Lower leg skin (tissue), 4 donors: Measurements from ENCODE around the gene EID1. TPM values are rescaled to one million over a fixed set of nuclear protein-coding genes. Genes with fewer than 3 reads are reported as not detected.

Source experiments
- DNase-seq, 2 donors: peaks; one replicate each; pipeline ENCODE4 v3.0.0-alpha.2; 2019; ENCODE audit warnings: low spot score in 2 of 2
- H3K4me3 ChIP-seq: fragments of 200-600 bp; sonication (generic); 2 replicates; pipeline ENCODE4 v1.5.1; 2017; ENCODE audit warnings: mild to moderate bottlenecking, low read depth; ENCODE audit not compliant: poor library complexity, severe bottlenecking
- POLR2A ChIP-seq, 2 donors: fragments of 450-650 bp; IDR thresholded peaks; one replicate each; pipeline ENCODE4 v1.6.1; 2016 to 2017; ENCODE audit warnings: antibody characterized with exemption in 2 of 2, mild to moderate bottlenecking in 1 of 2, moderate library complexity in 1 of 2
- WGBS, 2 donors: methylation state at CpG; one replicate each; pipeline ENCODE4 v1.1.5; 2018; 5-methylcytosine and 5-hydroxymethylcytosine counted together
- intact Hi-C: fragments of 100-400 bp; cut with DNase I; formaldehyde crosslinking; loops from one replicate; pipeline ENCODE4 v1.15.0; 2023; ENCODE audit warnings: low total_unique reads
- total RNA-seq, 4 donors: library from RNA; depleted of rRNA; stranded (reverse); fragments of >200 nt; gene quantifications; one replicate each; pipeline ENCODE4 v1.1.0, GENCODE V29; 2016
- TF ChIP-seq, protein P1 (sequence below), 3 donors: fragments of 450-650 bp; IDR thresholded peaks; one replicate each; pipeline ENCODE4 v1.5.1; 2016; ENCODE audit warnings: antibody characterized with exemption in 3 of 3, mild to moderate bottlenecking in 3 of 3, moderate library complexity in 2 of 3

The EID1 gene
- total RNA-seq, 4 donors from 2014 or later, result 58.5 to 127 (median 78.4) TPM

DNA sequence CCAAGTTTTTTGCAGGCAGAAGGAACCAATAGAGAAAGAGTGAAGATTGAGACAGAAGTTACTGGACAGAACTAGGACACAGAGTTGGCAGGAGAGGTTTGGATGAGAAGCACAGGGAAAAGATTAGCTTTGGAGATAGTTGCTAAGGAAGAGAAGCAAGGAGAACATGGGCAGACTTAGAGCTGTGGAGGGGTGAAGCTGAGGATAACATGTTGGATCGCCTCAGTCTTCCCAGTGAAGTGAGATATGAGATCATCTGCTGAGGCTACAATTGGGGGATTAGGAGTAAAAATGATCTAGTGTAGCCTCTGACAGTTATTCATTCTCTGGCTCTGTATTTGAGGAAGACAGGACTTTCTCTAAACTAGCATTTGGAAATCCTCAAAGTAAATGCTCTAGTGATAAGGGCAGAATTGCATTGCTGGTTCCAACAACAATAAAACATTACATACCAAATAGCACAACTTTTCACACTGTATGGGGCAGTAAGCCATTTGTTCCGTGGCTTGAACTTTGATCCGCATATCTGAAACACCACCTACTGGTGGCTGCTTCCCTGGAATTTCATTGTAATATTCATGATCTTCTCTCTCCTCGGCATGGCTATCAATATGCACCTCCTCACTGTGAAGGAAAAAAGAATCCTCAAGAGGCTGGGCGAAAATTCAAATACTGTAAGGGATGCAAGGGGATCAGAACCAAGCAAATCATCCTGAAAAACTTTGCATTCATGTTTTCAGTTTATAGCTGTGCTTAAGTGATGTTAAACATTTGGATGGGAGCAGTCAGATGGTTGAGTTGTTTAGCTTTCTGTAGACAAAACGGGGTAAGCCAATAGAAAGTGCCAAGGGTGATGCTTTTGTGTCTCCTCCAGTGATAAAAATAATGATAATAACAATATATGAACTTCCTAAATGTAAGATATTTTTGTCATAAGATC is 22.2 kb upstream of the EID1 start:
- no peak overlapping the region for H3K4me3 ChIP-seq
- intact Hi-C loops, result no loop called here
- no peak for TF ChIP-seq POLR2A (IDR thresholded peaks at IDR 0.05)
- TF ChIP-seq, protein P1, sequence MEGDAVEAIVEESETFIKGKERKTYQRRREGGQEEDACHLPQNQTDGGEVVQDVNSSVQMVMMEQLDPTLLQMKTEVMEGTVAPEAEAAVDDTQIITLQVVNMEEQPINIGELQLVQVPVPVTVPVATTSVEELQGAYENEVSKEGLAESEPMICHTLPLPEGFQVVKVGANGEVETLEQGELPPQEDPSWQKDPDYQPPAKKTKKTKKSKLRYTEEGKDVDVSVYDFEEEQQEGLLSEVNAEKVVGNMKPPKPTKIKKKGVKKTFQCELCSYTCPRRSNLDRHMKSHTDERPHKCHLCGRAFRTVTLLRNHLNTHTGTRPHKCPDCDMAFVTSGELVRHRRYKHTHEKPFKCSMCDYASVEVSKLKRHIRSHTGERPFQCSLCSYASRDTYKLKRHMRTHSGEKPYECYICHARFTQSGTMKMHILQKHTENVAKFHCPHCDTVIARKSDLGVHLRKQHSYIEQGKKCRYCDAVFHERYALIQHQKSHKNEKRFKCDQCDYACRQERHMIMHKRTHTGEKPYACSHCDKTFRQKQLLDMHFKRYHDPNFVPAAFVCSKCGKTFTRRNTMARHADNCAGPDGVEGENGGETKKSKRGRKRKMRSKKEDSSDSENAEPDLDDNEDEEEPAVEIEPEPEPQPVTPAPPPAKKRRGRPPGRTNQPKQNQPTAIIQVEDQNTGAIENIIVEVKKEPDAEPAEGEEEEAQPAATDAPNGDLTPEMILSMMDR (IDR thresholded peaks at IDR 0.05), result no peak
- no peak for DNase-seq
- WGBS, 2 donors, result 17 to 22% methylated on average over 6 of the region's 6 CpGs

GRCh38 chr15:48856942-48857341 is 21.0 kb upstream of the EID1 start:
- no peak for DNase-seq
- H3K4me3 ChIP-seq, result no peak overlapping the region
- no peak for TF ChIP-seq POLR2A (IDR thresholded peaks at IDR 0.05)
- TF ChIP-seq, protein P1 (IDR thresholded peaks at IDR 0.05), result no peak
- intact Hi-C loops, result no loop called here
- WGBS, 2 donors, result 40 to 53% methylated on average over 2 of the region's 2 CpGs

DNA sequence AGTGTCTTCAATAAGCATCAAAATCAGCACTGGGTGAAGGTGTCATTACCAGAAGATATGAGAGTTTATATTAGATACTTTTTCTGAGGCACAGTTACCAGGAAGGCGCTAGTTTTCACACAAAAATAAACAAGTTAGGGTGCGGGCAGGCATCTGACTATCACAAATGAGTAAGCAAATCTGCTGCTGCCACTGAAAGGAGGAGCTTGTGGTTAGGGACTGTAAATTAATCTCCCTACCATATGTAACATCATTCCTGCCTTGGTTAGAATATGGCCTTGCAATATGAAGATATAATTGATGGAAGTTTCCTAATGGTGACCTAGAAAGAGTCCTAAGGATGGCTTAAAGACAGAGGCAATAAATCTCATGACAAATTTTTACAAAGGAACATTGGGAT is 19.5 kb upstream of the EID1 start:
- intact Hi-C loops, result no loop called here
- no peak for DNase-seq
- 57 to 64% methylated on average over 2 of the region's 2 CpGs for WGBS, 2 donors
- no peak overlapping the region for H3K4me3 ChIP-seq
- TF ChIP-seq, protein P1 (IDR thresholded peaks at IDR 0.05), result no peak
- no peak for TF ChIP-seq POLR2A (IDR thresholded peaks at IDR 0.05)

DNA sequence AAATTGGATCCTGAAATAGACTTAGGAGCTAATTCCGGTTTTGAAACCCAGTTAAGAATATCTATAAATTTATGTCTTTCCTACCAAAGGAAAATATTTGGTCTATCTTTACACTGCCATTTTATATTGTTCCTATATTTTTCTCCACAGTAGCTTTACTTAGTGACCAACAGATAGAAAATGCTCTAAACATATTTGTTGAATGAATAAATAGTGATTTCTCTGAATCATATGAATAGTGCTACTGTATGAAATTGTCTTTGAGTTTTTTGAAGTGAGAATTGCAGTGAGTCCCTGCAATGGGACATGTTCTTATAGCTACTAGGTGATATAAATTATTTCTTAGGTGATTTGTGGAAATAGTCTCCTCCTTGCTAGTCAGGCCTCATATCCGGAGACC is 18.5 kb upstream of the EID1 start:
- DNase-seq, result no peak
- intact Hi-C loops, result no loop called here
- 84 to 92% methylated on average over 2 of the region's 2 CpGs for WGBS, 2 donors
- TF ChIP-seq, protein P1 (IDR thresholded peaks at IDR 0.05), result no peak
- no peak for TF ChIP-seq POLR2A (IDR thresholded peaks at IDR 0.05)
- H3K4me3 ChIP-seq, result no peak overlapping the region

- intact Hi-C loops, result loop anchor here (10.0 kb wide), 2 partner anchors 283 to 1283 kb away; no protein-coding TSS in a partner anchor
- no peak for DNase-seq
- WGBS, 2 donors, result 4 to 5% methylated on average over 1 of the region's 1 CpG
Measured at GRCh38 chr15:48861813-48862431, 16.0 kb upstream of the EID1 start.

More at GRCh38 chr15:48861813-48862431, 16.0 kb upstream of the EID1 start:
- TF ChIP-seq, protein P1 (IDR thresholded peaks at IDR 0.05), result peak in 1 of 3 donors; percentile 22
- TF ChIP-seq POLR2A (IDR thresholded peaks at IDR 0.05), result no peak
- H3K4me3 ChIP-seq, result no peak overlapping the region
